GM13977 (cell line): ENCODE data around the gene BTBD7.

Source experiments
- DNase-seq: peaks from one replicate; pipeline ENCODE4 v3.0.0; 2012; ENCODE audit warnings: low spot score
- in situ Hi-C: fragments of 300-500 bp; cut with MboI; formaldehyde crosslinking; loops from one replicate; pipeline ENCODE4 v1.12.0; 2022; ENCODE audit warnings: low sequenced_read_pairs, low pct_unique_long_range_greater_than_20kb, mixed read lengths, inconsistent platforms; ENCODE audit not compliant: unreplicated experiment
- TF ChIP-seq, protein P1 (sequence below): IDR thresholded peaks from 2 replicates; pipeline ENCODE4 v1.5.1; 2012; ENCODE audit warnings: mild to moderate bottlenecking, control low read depth; ENCODE audit not compliant: insufficient read depth; ENCODE audit errors: extremely low read depth, missing control alignments

Gene BTBD7

DNA sequence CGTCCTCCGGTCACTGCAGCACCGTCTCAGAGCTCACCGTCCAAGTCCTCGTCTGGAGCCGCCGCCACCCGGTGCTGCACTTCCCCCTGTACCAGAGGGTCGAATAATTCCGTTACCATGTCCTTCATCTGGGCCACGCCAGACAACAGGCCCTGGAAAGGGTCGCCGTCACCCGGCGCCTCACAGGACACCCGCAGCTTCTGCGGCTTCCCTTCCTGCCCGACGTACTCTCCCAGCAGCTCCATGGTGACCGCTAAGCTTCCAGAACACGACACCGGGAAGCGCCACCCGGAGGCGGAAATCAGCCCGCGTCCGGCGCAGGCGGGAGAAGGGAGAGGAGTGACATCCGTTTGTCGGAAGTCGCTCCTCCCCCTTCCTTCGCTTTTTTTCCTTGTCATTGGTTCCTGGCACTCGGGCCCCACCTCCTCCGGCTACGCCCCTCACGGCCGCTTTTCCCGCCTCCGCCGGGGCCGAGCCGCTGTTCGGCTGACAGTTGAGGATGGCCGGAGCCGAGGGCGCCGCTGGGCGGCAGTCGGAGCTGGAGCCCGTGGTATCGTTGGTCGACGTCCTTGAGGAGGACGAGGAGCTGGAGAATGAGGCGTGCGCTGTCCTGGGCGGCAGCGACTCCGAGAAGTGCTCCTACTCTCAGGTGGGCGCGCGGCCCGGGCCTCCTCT lies 125.9 kb downstream of the BTBD7 start, which contains the start of the genes GON7 and UBR7:
TSS of gene GON7 (minus strand) at position 273 of the 675 bp plus-strand sequence. CDS start at position 245, 28 bp downstream.
TSS of gene UBR7 (plus strand) at position 464 of the 675 bp plus-strand sequence. CDS start at position 500, 36 bp downstream.
- TF ChIP-seq, protein P1, sequence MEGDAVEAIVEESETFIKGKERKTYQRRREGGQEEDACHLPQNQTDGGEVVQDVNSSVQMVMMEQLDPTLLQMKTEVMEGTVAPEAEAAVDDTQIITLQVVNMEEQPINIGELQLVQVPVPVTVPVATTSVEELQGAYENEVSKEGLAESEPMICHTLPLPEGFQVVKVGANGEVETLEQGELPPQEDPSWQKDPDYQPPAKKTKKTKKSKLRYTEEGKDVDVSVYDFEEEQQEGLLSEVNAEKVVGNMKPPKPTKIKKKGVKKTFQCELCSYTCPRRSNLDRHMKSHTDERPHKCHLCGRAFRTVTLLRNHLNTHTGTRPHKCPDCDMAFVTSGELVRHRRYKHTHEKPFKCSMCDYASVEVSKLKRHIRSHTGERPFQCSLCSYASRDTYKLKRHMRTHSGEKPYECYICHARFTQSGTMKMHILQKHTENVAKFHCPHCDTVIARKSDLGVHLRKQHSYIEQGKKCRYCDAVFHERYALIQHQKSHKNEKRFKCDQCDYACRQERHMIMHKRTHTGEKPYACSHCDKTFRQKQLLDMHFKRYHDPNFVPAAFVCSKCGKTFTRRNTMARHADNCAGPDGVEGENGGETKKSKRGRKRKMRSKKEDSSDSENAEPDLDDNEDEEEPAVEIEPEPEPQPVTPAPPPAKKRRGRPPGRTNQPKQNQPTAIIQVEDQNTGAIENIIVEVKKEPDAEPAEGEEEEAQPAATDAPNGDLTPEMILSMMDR, result peak; percentile 49
- in situ Hi-C loops, result no loop called here
- DNase-seq, result peak; percentile 92

DNA sequence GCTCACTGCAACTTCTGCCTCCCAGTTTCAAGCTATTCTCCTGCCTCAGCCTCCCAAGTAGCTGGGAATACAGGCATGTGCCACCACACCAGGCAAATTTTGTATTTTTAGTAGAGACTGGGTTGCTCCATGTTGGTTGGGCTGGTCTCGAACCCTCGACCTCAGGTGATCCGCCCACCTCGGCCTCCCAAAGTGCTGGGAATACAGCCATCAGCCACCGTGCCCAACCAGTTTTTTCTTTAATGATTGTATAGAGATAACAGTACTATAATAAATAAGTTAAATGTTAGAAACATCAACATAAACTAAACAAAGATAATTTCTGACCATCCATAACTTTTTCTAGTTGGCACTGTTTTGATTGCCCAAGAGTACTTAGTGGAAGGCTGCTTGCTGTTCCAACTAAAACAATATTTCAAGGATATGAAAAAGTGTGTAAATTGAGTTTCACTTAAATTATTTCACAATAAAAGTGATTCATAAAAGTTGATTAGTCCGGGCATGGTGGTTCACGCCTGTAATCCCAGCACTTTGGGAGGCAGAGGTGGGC lies 131.6 kb downstream of the BTBD7 start:
- TF ChIP-seq, protein P1, result no peak
- in situ Hi-C loops, result no loop called here
- no peak for DNase-seq

DNA sequence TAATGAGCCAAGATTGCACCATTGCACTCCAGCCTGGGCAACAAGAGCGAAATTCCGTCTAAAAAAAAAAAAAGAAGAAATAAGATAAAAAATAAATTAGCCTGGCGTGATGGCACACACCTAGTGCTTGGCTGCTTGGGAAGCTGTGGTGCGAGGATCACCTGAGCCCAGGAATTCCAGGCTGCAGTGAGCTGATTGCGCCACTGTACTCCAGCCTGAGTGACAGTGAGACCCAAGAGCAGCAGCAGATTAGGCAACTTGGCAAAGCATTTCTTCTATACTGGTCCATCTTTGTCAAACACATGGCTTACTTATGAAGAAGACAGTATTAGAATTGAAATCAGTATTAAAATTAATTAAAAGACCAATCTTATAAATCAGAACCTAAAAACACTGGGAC lies 132.3 kb downstream of the BTBD7 start:
- no peak for DNase-seq
- TF ChIP-seq, protein P1, result no peak
- in situ Hi-C loops, result no loop called here

DNA sequence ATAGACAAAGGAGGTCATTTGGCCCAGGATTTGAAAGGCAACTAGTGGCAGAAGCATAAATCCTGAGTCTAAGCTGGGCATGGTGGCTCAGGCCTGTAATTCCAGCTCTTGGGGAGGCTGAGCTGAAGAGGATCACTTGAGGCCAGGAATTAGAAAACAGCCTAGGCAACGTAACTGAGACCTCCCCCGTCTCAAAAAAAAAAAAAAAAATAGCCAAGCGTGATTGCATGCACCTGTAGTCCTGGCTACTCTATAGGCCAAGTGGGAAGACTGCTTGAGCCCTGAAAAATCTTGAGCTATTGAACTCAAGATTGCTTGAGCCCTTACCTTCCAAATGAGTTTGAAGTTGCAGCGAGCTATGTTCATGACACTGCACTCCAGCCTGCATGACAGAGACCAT lies 133.8 kb downstream of the BTBD7 start:
- in situ Hi-C loops, result no loop called here
- TF ChIP-seq, protein P1, result no peak
- no peak for DNase-seq

- in situ Hi-C loops, result no loop called here
- TF ChIP-seq, protein P1, result no peak
- no peak for DNase-seq
Observed at GRCh38 chr14:93195316-93195999, 137.4 kb downstream of the BTBD7 start.
